NCI-H446 treated with DMSO at 0.1 percent for 48 hours (cell line): Measurements from ENCODE around the gene MCCC2.
"Not testable (repeated sequence)": the region's sequence is repeated elsewhere in the genome, so short reads cannot be mapped to it uniquely, and the experiment has no call there.

Source experiments
- DNase-seq: peaks from one replicate; lab custom pipeline; 2025; lab: John Stamatoyannopoulos, UW

MCCC2 gene

GRCh38 chr5:71663191-71663969 is 76.2 kb downstream of the MCCC2 start:
- no peak for DNase-seq

GRCh38 chr5:71664615-71665014 is 77.5 kb downstream of the MCCC2 start:
- DNase-seq, result not testable (repeated sequence)

- peak; percentile 55 for DNase-seq
Measured at GRCh38 chr5:71666321-71666720, 79.2 kb downstream of the MCCC2 start.

GRCh38 chr5:71677977-71678376 is 90.8 kb downstream of the MCCC2 start:
- no peak for DNase-seq

GRCh38 chr5:71679714-71680113 is 92.6 kb downstream of the MCCC2 start:
- DNase-seq, result no peak

- no peak for DNase-seq
Measured at GRCh38 chr5:71680510-71680909, 93.4 kb downstream of the MCCC2 start.

GRCh38 chr5:71681296-71681695 is 94.2 kb downstream of the MCCC2 start:
- peak; percentile 60 for DNase-seq

- DNase-seq, result no peak
Measured at GRCh38 chr5:71684309-71684708, 97.2 kb downstream of the MCCC2 start.

GRCh38 chr5:71693828-71694427 is 106.8 kb downstream of the MCCC2 start:
- peak; percentile 30 for DNase-seq

- DNase-seq, result peak; percentile 62
Measured at GRCh38 chr5:71695071-71695470, 107.9 kb downstream of the MCCC2 start.

GRCh38 chr5:71695595-71695994 is 108.5 kb downstream of the MCCC2 start:
- DNase-seq, result peak; percentile 32

- no peak for DNase-seq
Measured at GRCh38 chr5:71697967-71698366, 110.8 kb downstream of the MCCC2 start.

GRCh38 chr5:71699233-71699632 is 112.1 kb downstream of the MCCC2 start:
- no peak for DNase-seq

- DNase-seq, result no peak
Measured at GRCh38 chr5:71699751-71700150, 112.6 kb downstream of the MCCC2 start.

- no peak for DNase-seq
Measured at GRCh38 chr5:71700803-71701202, 113.7 kb downstream of the MCCC2 start.

GRCh38 chr5:71701407-71701806 is 114.3 kb downstream of the MCCC2 start:
- DNase-seq, result no peak

- no peak for DNase-seq
Measured at GRCh38 chr5:71703941-71704340, 116.8 kb downstream of the MCCC2 start.

- no peak for DNase-seq
Measured at GRCh38 chr5:71705421-71705820, 118.3 kb downstream of the MCCC2 start.

- DNase-seq, result no peak
Measured at GRCh38 chr5:71706906-71707305, 119.8 kb downstream of the MCCC2 start.
